Cardiac muscle cell (in vitro differentiated cells and primary cell): ENCODE data around the gene KCNE5. TPM values are rescaled to one million over a fixed set of nuclear protein-coding genes. Genes with fewer than 3 reads are reported as not detected.
"Not testable (repeated sequence)": the region's sequence is repeated elsewhere in the genome, so short reads cannot be mapped to it uniquely, and the experiment has no call there.

Experiments
- DNase-seq, 2 donors: peaks; one replicate each; pipeline versions ENCODE4 v3.0.0 to v3.0.0-alpha.2; 2010 to 2017; ENCODE audit warnings: low read depth in 1 of 2, low spot score in 1 of 2
- H3K27ac ChIP-seq: fragments of 200-600 bp; sonication (generic); 2 replicates; pipeline ENCODE4 v1.5.1; 2016
- H3K27me3 ChIP-seq: fragments of 200-600 bp; sonication (generic); 2 replicates; pipeline ENCODE4 v1.6.0; 2016; ENCODE audit warnings: control low read depth
- H3K36me3 ChIP-seq: fragments of 200-600 bp; sonication (generic); 2 replicates; pipeline ENCODE4 v1.5.1; 2016; ENCODE audit warnings: control low read depth
- H3K4me1 ChIP-seq: fragments of 200-600 bp; sonication (generic); 2 replicates; pipeline ENCODE4 v1.8.1; 2017; ENCODE audit warnings: low read depth, mild to moderate bottlenecking, mixed run types
- H3K4me3 ChIP-seq: fragments of 200-600 bp; sonication (generic); 2 replicates; pipeline ENCODE4 v1.5.1; 2016; ENCODE audit warnings: mild to moderate bottlenecking
- H3K9me3 ChIP-seq: fragments of 200-600 bp; sonication (generic); 2 replicates; pipeline ENCODE4 v1.5.1; 2017; ENCODE audit warnings: low read depth, mild to moderate bottlenecking, control low read depth
- CTCF ChIP-seq: IDR thresholded peaks from 2 replicates; pipeline ENCODE4 v1.5.1; 2012; ENCODE audit warnings: low read depth, mild to moderate bottlenecking, low read length
- polyA plus RNA-seq: library from polyadenylated mRNA; unstranded; fragments of >200 nt; fragmentation: Nextera tagmentation; extraction: Ambion mirVana; gene quantifications from 2 replicates; pipeline ENCODE4 v1.2.1, GENCODE V29; 2016
- total RNA-seq: library from RNA; depleted of rRNA; stranded (reverse); fragments of >200 nt; gene quantifications from 2 replicates; pipeline ENCODE4 v1.2.3, GENCODE V29; 2016

Gene KCNE5, protein sequence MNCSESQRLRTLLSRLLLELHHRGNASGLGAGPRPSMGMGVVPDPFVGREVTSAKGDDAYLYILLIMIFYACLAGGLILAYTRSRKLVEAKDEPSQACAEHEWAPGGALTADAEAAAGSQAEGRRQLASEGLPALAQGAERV
- total RNA-seq (0.92 and 0.99 TPM in 2 replicates), polyA plus RNA-seq (0.33 and 0.46 TPM in 2 replicates)

GRCh38 chrX:109624641-109625616 is at the start of gene KCNE5:
KCNE5 (minus strand) TSS chrX:109625172; CDS start chrX:109625020, 152 bp downstream.
- H3K4me1 ChIP-seq = no peaks in the 10 kb centered on the region
- TF ChIP-seq CTCF = no peak
- no peaks in the 10 kb centered on the region for H3K36me3 ChIP-seq
- no peaks in the 10 kb centered on the region for H3K9me3 ChIP-seq
- H3K27ac ChIP-seq = no peak within 1 kb of the TSS
- H3K27me3 ChIP-seq = no peaks in the 10 kb centered on the region
- peak; percentile 27 to 60 for DNase-seq
- peak within 1 kb of the TSS; percentile 4 for H3K4me3 ChIP-seq

DNA sequence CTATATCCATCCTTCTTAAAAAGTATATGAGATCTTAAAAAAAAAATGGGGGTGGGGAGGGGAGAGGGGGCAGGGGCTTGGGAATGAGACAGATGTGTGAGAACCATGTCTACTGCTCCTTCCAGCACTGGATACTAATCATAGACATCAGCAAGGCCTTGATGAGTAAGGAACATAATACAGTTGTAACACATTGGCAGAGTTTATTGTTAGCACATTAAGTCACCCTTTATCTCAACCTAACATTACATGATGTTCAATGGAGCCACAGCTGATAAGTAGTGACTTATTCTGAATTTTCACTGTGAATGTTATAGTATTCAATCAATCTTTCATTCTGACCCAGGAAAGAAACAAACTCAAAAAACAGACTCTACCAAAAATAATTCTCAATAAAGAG is 47.3 kb upstream of the KCNE5 start:
- TF ChIP-seq CTCF = no peak
- no peaks in the 10 kb centered on the region for H3K4me1 ChIP-seq
- no peaks in the 10 kb centered on the region for H3K27me3 ChIP-seq
- peak in 1 of 2 donors; percentile 13 for DNase-seq
- no peak overlapping the region for H3K4me3 ChIP-seq
- H3K9me3 ChIP-seq = no peaks in the 10 kb centered on the region
- peaks cover 22% of the 10 kb centered on the region for H3K36me3 ChIP-seq
- no peak overlapping the region for H3K27ac ChIP-seq

GRCh38 chrX:109671170-109671569 is 46.2 kb upstream of the KCNE5 start:
- not testable (repeated sequence) for H3K27me3 ChIP-seq, H3K4me3 ChIP-seq, DNase-seq, H3K27ac ChIP-seq, H3K4me1 ChIP-seq, H3K9me3 ChIP-seq
- H3K36me3 ChIP-seq = peaks cover 18% of the 10 kb centered on the region

DNA sequence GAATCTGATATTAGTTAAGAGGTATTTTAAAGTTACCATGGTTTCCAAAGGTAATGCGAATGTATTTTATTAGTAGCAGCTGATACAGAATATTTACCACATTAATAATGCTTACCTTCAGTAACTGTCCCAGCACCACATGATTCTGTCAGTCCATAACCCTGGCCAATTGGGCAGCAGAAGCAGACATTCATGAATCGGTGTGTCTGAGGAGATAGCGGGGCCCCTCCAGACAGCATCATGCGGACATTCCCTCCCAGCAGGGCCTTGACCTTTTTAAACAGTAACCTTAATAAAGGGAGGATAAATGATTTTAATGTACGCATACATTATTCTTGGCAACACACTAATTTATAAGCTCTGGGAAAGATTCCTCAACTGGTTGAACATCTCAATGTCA is 43.0 kb upstream of the KCNE5 start:
- no peak for DNase-seq
- Histone ChIP-seq H3K4me3 (no peak overlapping the region), H3K9me3 (no peaks in the 10 kb centered on the region), H3K36me3 (peaks cover 32% of the 10 kb centered on the region), H3K27ac (no peak overlapping the region), H3K27me3 (no peaks in the 10 kb centered on the region), H3K4me1 (no peaks in the 10 kb centered on the region)
- TF ChIP-seq CTCF = no peak

GRCh38 chrX:109660435-109661143 is 35.6 kb upstream of the KCNE5 start:
- Histone ChIP-seq H3K4me3 (no peak overlapping the region), H3K4me1 (no peaks in the 10 kb centered on the region), H3K9me3 (no peaks in the 10 kb centered on the region), H3K27ac (no peak overlapping the region), H3K36me3 (peaks cover 54% of the 10 kb centered on the region), H3K27me3 (no peaks in the 10 kb centered on the region)
- no peak for TF ChIP-seq CTCF
- DNase-seq = peak in 1 of 2 donors; percentile 3
